ENCODE data around the gene SLC28A3.

DNA sequence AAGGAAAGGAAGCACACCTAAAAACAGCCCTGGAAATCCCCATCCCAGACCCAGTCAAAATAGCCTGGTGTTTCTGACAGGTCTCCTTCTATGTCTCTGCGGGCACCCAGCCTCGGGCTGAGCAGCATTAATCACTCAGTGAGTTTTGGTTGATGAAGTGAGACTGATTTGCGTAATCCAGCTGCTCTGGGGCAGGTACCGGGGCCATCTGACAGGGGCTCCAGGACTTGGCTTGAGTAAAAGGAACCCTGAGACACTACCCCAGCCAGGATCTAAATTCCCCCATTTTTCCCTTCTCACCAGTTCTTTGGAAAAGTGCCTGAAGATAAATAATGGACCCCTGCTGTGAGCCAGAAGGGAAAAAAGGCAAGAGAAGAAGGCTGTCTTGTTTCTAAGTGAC, 596 bp downstream of the SLC28A3 start:
- TF ChIP-seq, protein P1, sequence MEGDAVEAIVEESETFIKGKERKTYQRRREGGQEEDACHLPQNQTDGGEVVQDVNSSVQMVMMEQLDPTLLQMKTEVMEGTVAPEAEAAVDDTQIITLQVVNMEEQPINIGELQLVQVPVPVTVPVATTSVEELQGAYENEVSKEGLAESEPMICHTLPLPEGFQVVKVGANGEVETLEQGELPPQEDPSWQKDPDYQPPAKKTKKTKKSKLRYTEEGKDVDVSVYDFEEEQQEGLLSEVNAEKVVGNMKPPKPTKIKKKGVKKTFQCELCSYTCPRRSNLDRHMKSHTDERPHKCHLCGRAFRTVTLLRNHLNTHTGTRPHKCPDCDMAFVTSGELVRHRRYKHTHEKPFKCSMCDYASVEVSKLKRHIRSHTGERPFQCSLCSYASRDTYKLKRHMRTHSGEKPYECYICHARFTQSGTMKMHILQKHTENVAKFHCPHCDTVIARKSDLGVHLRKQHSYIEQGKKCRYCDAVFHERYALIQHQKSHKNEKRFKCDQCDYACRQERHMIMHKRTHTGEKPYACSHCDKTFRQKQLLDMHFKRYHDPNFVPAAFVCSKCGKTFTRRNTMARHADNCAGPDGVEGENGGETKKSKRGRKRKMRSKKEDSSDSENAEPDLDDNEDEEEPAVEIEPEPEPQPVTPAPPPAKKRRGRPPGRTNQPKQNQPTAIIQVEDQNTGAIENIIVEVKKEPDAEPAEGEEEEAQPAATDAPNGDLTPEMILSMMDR (conservative IDR thresholded peaks at IDR 0.05; ENCODE audit: low read depth, low read length): no peak
- no peak for TF ChIP-seq EZH2 (IDR thresholded peaks at IDR 0.05; ENCODE audit: borderline replicate concordance, low read depth, low read length, poor library complexity, severe bottlenecking)
